PC-3 (cell line): ENCODE measurements around the gene MTM1. TPM values are rescaled to one million over a fixed set of nuclear protein-coding genes. Genes with fewer than 3 reads are reported as not detected.

Source experiments
- ATAC-seq: fragments of 200-7000 bp; cut with Tn5 transposase; 2 replicates; pipeline ENCODE4 v1.9.1; 2020; ENCODE audit warnings: mild to moderate bottlenecking, moderate library complexity
- BruUV-seq: library from RNA; stranded (reverse); fragments of 400-500 nt; replicated peaks from 2 replicates; lab custom pipeline; 2021; lab: Mats Ljungman, UMichigan
- CTCF ChIA-PET: fragments of 300-600 bp; sonication (Branson Sonifier 250); formaldehyde crosslinking; loops from one replicate; lab custom pipeline; 2022; ENCODE audit warnings: antibody characterized with exemption; lab: Charles Lee
- POLR2A ChIA-PET: fragments of 300-600 bp; sonication (Branson Sonifier 250); formaldehyde crosslinking; loops from one replicate; lab custom pipeline; 2022; ENCODE audit warnings: antibody characterized with exemption; ENCODE audit not compliant: unreplicated experiment; lab: Charles Lee
- DNase-seq: peaks from one replicate; pipeline ENCODE4 v3.0.0-alpha.2; 2015
- H2AFZ ChIP-seq: fragments of 300-600 bp; sonication (generic); 2 replicates; pipeline ENCODE4 v1.6.0; 2016; ENCODE audit warnings: antibody characterized with exemption, low read length
- H3F3A ChIP-seq: fragments of 300-600 bp; sonication (generic); one replicate; pipeline ENCODE4 v1.6.0; 2017; ENCODE audit warnings: antibody characterized with exemption, low read length, control low read depth, mild to moderate bottlenecking; ENCODE audit not compliant: unreplicated experiment
- H3K27ac ChIP-seq: fragments of 300-600 bp; sonication (generic); 2 replicates; pipeline ENCODE4 v1.5.1; 2016; ENCODE audit warnings: mild to moderate bottlenecking, low read length
- H3K27me3 ChIP-seq: fragments of 300-600 bp; sonication (generic); 2 replicates; pipeline ENCODE4 v1.6.1; 2016; ENCODE audit warnings: low read length, mixed read lengths
- H3K36me3 ChIP-seq: fragments of 300-600 bp; sonication (generic); 2 replicates; pipeline ENCODE4 v1.6.1; 2016; ENCODE audit warnings: low read depth, mixed run types, low read length, mixed read lengths
- H3K4me1 ChIP-seq: fragments of 300-600 bp; sonication (generic); 2 replicates; pipeline ENCODE4 v1.5.1; 2016; ENCODE audit warnings: low read length; ENCODE audit not compliant: insufficient read depth
- H3K4me2 ChIP-seq: fragments of 300-600 bp; sonication (generic); 2 replicates; pipeline ENCODE4 v1.6.0; 2016; ENCODE audit warnings: low read length
- H3K4me3 ChIP-seq: fragments of 300-600 bp; sonication (generic); 2 replicates; pipeline ENCODE4 v1.5.1; 2016; ENCODE audit warnings: mild to moderate bottlenecking, low read length, mixed read lengths
- H3K79me2 ChIP-seq: fragments of 300-600 bp; sonication (generic); 2 replicates; pipeline ENCODE4 v1.6.1; 2017; ENCODE audit warnings: low read length, mixed read lengths
- H3K9ac ChIP-seq: fragments of 300-600 bp; sonication (generic); 2 replicates; pipeline ENCODE4 v1.6.0; 2016; ENCODE audit warnings: mild to moderate bottlenecking, low read length
- H3K9me2 ChIP-seq: fragments of 300-600 bp; sonication (generic); replicated peaks from 2 replicates; pipeline ENCODE4 v1.6.1; 2016; ENCODE audit warnings: mixed run types, low read length, mixed read lengths
- H3K9me3 ChIP-seq: fragments of 300-600 bp; sonication (generic); 2 replicates; pipeline ENCODE4 v1.6.1; 2016; ENCODE audit warnings: low read length, mixed read lengths
- H4K20me1 ChIP-seq: fragments of 300-600 bp; sonication (generic); 2 replicates; pipeline ENCODE4 v1.6.1; 2016; ENCODE audit warnings: low read length, mixed read lengths
- EZH2 ChIP-seq: fragments of 300-600 bp; sonication (generic); IDR thresholded peaks from one replicate; pipeline ENCODE4 v1.6.1; 2017; ENCODE audit warnings: antibody characterized with exemption, mild to moderate bottlenecking, low read length; ENCODE audit not compliant: unreplicated experiment
- EZH2phosphoT487 ChIP-seq: fragments of 300-600 bp; sonication (generic); IDR thresholded peaks from 2 replicates; pipeline ENCODE4 v1.6.1; 2018; ENCODE audit warnings: mild to moderate bottlenecking, antibody characterized with exemption, low read length, borderline replicate concordance
- intact Hi-C: fragments of 100-400 bp; cut with micrococcal nuclease; formaldehyde crosslinking; loops from 2 replicates; pipeline ENCODE4 v1.9.0; 2023
- total RNA-seq: library from RNA; depleted of rRNA; stranded (reverse); fragments of >200 nt; gene quantifications from 2 replicates; pipeline ENCODE4 v1.2.3, GENCODE V29; 2014
- TF ChIP-seq, protein P1 (sequence below): fragments of 300-600 bp; sonication (generic); conservative IDR thresholded peaks from 2 replicates; pipeline ENCODE4 v1.5.1; 2017; ENCODE audit warnings: antibody characterized with exemption, low read depth, mild to moderate bottlenecking, low read length

The MTM1 gene
- total RNA-seq, 1 experiment from 2014 or later: 13.7 TPM

DNA sequence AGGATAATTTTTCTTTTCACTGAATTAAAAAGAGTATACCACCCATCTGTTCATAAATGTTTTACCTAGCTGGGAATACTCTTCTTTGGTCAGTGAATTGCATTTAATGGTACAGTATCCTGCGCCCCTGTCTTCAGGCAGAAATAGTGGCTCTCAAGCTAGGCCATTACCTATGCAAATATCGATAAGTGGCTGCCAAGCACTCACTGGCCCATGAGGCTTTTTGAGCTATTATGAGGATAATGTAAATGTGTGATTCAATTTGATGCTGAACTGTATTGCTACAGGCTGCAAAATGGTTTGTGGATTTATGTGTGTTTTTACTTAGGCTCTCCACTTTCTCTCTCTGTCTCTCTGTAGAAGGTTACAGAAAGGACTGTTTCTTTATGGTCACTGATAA, 94.7 kb downstream of the MTM1 start:
- Histone ChIP-seq H2AFZ (no peak overlapping the region), H3K4me1 (no peaks in the 10 kb centered on the region), H3K9ac (no peak overlapping the region), H3K9me2 (no peaks in the 10 kb centered on the region), H3K9me3 (no peaks in the 10 kb centered on the region), H3K27ac (no peak overlapping the region), H3K27me3 (no peaks in the 10 kb centered on the region), H3K79me2 (no peaks in the 10 kb centered on the region), H3K36me3 (no peaks in the 10 kb centered on the region), H3K4me2 (no peak overlapping the region), H3F3A (no peaks in the 10 kb centered on the region), H4K20me1 (no peaks in the 10 kb centered on the region), H3K4me3 (no peak overlapping the region)
- intact Hi-C loops: no loop called here
- no peak for ATAC-seq
- POLR2A ChIA-PET: no interaction called here
- BruUV-seq: no TSS peak
- TF ChIP-seq EZH2 (no peak), EZH2phosphoT487 (no peak)
- TF ChIP-seq, protein P1, sequence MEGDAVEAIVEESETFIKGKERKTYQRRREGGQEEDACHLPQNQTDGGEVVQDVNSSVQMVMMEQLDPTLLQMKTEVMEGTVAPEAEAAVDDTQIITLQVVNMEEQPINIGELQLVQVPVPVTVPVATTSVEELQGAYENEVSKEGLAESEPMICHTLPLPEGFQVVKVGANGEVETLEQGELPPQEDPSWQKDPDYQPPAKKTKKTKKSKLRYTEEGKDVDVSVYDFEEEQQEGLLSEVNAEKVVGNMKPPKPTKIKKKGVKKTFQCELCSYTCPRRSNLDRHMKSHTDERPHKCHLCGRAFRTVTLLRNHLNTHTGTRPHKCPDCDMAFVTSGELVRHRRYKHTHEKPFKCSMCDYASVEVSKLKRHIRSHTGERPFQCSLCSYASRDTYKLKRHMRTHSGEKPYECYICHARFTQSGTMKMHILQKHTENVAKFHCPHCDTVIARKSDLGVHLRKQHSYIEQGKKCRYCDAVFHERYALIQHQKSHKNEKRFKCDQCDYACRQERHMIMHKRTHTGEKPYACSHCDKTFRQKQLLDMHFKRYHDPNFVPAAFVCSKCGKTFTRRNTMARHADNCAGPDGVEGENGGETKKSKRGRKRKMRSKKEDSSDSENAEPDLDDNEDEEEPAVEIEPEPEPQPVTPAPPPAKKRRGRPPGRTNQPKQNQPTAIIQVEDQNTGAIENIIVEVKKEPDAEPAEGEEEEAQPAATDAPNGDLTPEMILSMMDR: no peak
- no peak for DNase-seq
- CTCF ChIA-PET: no interaction called here

DNA sequence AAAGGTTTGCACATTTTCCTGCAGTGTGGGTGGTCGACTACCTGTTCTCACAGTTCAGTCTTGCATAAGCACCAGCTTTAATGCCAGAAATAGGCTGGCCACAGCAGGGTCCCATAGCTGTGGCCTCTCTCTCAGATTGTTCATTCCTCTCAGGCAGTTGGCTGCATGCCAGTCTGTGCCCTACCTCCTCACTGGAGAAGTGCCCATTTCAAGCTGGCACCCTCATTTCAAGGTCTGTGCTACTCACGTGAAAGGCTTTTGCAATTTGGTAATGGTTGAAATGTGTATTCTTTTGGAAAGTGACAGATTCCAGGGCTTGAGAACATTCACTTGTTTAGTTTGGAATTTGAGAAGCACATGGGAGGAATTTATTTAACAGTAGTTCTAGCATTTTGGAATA, 95.9 kb downstream of the MTM1 start:
- Histone ChIP-seq H3K9me2 (no peaks in the 10 kb centered on the region), H3K79me2 (no peaks in the 10 kb centered on the region), H3K4me1 (no peaks in the 10 kb centered on the region), H3K36me3 (no peaks in the 10 kb centered on the region), H4K20me1 (no peaks in the 10 kb centered on the region), H3K4me2 (no peak overlapping the region), H3K9me3 (no peaks in the 10 kb centered on the region), H3K4me3 (no peak overlapping the region), H3K27me3 (no peaks in the 10 kb centered on the region), H3F3A (no peaks in the 10 kb centered on the region), H3K9ac (no peak overlapping the region), H2AFZ (no peak overlapping the region), H3K27ac (no peak overlapping the region)
- no peak for TF ChIP-seq EZH2phosphoT487
- no peak for TF ChIP-seq EZH2
- TF ChIP-seq, protein P1: no peak
- ATAC-seq (no peak), DNase-seq (no peak)
- ChIA-PET POLR2A (no interaction called here), CTCF (no interaction called here)
- intact Hi-C loops: no loop called here
- BruUV-seq: no TSS peak

DNA sequence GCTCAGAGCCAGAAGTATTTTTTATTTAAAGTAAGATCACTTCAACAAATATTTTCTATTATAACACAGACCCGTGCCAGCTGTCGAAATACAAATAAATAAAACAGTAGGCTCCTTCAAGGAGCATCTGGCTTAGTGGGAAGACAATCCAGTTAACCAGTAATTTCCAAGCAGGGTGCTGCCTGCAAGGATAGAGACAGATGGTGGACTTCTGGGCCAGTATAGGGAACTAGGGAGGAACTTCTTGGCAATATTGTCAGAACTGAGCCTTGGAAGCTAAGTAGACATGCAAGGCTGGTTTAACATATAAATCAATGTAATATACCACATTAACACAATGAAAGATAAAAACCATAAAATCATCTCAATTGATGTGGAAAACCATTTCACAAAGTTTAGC, 107.8 kb downstream of the MTM1 start:
- POLR2A ChIA-PET: interaction anchor here (1.1 kb wide), 1 partner anchor 108 kb away, joined by 3 read pairs; no protein-coding TSS in a partner anchor
- CTCF ChIA-PET: no interaction called here

More for the DNA sequence above, 107.8 kb downstream of the MTM1 start:
- Histone ChIP-seq H3K9me2 (no peaks in the 10 kb centered on the region), H4K20me1 (no peaks in the 10 kb centered on the region), H3K4me1 (no peaks in the 10 kb centered on the region), H3F3A (no peaks in the 10 kb centered on the region), H3K4me2 (no peak overlapping the region), H3K36me3 (no peaks in the 10 kb centered on the region), H3K9ac (no peak overlapping the region), H3K9me3 (no peaks in the 10 kb centered on the region), H2AFZ (no peak overlapping the region), H3K27me3 (no peaks in the 10 kb centered on the region), H3K79me2 (no peaks in the 10 kb centered on the region), H3K27ac (no peak overlapping the region), H3K4me3 (no peak overlapping the region)
- BruUV-seq: no TSS peak
- no peak for ATAC-seq
- intact Hi-C loops: no loop called here
- no peak for DNase-seq
- TF ChIP-seq EZH2phosphoT487 (no peak), EZH2 (no peak)
- TF ChIP-seq, protein P1: no peak
